Stimulated activated CD4-positive, alpha-beta T cell treated with anti-CD3 and anti-CD28 coated beads, TNF-alpha, amount 100 ng/mL, for 1 hour (primary cell): ENCODE results near the gene PCNX2.

ENCODE experiments used
- DNase-seq, 3 donors: peaks; one replicate each; pipeline ENCODE4 v3.0.0-alpha.2; 2020; ENCODE audit warnings: low read depth in 3 of 3, low spot score in 1 of 3

PCNX2 gene

GRCh38 chr1:232938926-232939325 is 356.6 kb downstream of the PCNX2 start:
- no peak for DNase-seq

GRCh38 chr1:232937741-232938375 is 357.7 kb downstream of the PCNX2 start:
- no peak for DNase-seq

- DNase-seq = no peak
Observed at GRCh38 chr1:232936941-232937340, 358.6 kb downstream of the PCNX2 start.
